ENCODE measurements around the gene ITIH6.
A peak's percentile ranks its signal among the peaks of the same experiment; 100 is the strongest.
"Not testable (repeated sequence)": the region's sequence is repeated elsewhere in the genome, so short reads cannot be mapped to it uniquely, and the experiment has no call there.

Gene ITIH6

DNA sequence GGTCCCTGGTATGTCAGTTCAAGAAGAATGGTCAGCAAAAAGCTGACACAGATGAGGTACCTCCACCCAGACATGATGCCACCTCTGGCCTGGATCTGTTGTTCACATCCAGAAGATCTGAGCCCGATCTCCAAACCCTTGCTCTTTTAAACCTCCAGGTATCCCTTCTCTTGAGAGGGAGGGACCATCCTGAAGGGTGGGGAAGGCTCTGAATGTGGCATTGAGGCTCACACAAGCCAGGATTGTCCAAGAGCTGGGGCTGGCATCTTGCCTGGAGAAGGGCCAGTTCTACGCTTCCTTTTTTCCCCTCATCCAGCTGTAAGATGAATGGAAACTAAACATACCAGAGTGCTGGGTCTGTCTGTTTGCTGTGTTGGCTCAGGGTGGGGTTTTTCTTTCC is at the start of gene ITIH6:
ITIH6 (minus strand) TSS at position 119 of the 400 bp plus-strand sequence; CDS start at position 74, 45 bp downstream.
- DNase-seq (ENCODE audit: low read depth), result no peak

- not testable (repeated sequence) for DNase-seq (ENCODE audit: low read depth)
Measured at GRCh38 chrX:54847700-54848099, 49.6 kb upstream of the ITIH6 start.

DNA sequence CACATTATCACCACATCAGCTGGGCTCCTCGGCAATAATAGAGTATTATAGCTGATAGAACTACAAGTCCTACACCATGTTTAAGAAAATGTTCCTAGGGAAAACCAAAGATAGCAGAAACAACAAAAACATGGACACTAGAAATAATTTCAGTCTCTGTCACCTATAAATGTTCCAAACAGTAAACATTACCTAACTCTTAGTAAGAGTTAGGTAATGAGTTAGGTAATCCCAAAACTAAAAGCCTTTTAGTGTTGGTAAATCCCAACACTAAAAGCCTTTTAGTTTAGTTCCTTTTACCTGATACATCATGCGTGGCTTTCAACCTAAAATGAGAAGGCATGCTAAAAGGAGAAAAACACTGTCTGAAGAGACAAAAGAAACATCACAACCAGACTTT is 45.0 kb upstream of the ITIH6 start:
- no peak for DNase-seq (ENCODE audit: low read depth)

DNA sequence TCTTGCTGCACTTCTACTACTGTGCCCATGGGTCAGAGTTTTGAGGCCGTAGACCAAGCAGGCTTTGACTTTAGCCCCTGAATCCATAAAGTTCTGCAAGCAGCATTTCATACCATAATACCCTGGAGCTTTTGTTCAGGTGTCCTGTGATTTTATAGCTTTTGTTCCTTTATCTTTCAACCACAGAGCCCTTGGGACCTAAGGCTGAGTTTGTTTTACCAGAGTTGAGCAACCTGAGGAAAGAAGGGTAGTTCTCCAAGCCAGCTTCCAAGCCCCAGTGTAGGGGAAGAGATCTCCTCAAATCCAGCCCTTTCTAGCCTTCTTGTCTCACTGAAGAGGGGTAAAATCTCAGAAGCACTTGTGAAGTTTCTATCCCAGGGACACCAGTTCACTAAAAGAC is 44.6 kb upstream of the ITIH6 start:
- no peak for DNase-seq (ENCODE audit: low read depth)

DNA sequence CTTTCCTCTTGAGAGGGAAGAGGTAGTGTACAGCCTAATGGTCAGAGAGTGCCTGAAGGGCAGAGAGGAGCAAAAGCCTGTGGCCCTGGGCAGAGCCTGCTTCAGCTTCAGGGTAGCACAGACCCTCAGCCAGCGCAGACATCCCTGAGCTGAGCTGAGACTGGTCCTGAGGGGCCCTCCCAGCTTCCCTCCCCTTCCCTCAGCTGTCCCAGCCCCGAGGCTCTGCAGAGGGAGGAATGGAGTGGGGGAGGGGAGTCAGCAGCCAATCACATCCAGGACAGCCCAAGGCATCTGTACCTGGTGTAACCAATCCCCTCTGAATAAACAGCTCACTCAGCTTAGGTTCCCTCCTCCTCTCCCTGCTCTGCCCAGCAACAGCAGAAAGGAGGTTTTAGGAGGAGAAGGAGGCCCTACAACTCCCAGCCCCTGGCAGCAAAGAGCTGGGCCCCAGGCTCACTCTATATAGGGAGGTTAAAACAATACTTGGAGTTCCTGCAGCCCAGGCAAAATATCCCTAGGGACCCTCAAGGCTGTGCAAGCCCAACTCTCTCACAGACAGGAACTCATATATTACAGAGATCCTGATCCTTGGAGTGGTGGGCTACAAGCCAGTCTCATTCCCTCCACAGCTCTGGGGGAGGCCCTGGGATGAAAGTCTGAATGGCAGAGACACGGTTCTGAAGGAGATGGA is 43.3 kb upstream of the ITIH6 start:
- not testable (repeated sequence) for DNase-seq (ENCODE audit: low read depth)

- no peak for DNase-seq (ENCODE audit: low read depth)
Measured at GRCh38 chrX:54838583-54838982, 40.5 kb upstream of the ITIH6 start.

DNA sequence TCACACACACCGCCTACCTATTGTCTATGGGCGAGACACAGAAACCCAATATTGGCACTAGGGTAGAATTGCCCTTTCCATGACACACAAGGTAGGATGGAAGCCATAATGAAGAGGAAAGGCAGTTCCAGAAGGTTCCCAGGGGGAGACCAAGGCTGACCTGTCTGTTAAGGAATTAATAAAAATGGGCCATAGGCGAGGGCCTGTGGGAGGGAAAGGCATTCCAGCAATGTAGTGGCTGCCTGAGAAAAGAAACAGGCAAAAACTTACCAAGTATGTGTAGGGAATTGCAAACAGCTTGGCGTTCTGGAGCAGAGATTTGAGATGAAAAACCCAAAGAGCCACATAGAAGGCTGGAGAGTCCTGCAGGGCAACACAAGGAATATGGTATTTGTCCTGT is 28.5 kb upstream of the ITIH6 start:
- peak; percentile 20 for DNase-seq (ENCODE audit: low read depth)

- no peak for DNase-seq (ENCODE audit: low read depth)
Measured at GRCh38 chrX:54825716-54826438, 27.8 kb upstream of the ITIH6 start.

GRCh38 chrX:54824722-54825121 is 26.7 kb upstream of the ITIH6 start:
- no peak for DNase-seq (ENCODE audit: low read depth)

DNA sequence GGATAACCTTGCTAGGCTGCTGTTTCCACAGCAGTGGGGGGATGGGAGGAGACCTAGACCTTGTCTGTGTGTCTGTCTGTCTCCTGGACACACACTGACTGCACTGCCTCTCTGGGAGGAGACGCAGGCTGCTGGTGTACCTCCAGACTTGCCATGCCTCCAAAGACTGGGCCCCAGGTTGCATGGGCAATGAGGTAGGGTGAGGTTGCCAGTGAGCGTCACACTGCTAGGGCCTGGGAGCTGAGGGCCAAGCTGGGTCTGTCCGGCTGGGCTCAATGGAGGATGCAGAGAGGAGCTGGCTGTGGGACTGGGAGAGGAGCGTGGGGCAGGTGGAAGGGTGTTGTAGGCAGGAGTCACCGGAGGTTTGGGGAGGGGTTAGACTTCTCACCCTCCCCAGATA is 26.1 kb upstream of the ITIH6 start:
- no peak for DNase-seq (ENCODE audit: low read depth)

DNA sequence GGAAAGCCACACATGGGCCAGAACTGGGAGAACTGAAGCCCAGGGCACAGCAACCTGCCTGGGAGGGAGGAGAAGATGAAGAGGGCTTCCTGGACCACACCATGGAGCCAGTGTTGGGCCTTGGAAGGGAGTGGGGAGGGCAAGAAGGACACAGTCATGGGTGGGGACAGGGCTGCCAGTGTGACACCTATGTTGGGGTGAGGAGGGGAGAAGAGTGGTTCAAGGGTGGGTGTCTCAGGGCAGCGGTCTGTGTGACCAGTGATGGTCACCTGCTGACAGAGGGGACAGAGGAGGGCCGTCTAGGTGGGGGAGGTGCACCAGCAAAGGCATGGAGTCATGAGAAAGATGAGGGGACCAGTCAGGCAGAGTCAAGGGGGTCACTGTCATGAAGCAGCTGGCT is 23.3 kb upstream of the ITIH6 start:
- DNase-seq (ENCODE audit: low read depth), result no peak

DNA sequence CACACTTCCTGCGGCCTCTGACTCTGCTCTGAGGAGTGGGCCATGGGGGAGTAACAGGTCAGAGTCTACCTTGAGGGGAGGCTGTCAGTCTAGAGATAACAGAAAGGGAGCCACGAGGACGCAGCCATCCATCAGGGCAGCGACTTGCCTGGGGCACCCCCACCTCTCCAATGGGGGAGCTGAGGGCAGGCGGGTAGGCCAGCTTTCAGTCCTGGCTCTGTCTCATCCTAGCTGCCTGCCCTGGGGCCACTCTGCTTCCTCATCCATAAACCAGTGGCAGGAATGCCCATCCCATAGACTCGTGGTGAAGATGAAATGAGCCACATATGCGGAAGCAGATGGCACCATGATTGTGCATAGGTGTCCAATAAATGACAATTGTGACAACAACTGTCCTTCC is 22.7 kb upstream of the ITIH6 start:
- DNase-seq (ENCODE audit: low read depth), result no peak

- no peak for DNase-seq (ENCODE audit: low read depth)
Measured at GRCh38 chrX:54819201-54819600, 21.1 kb upstream of the ITIH6 start.

DNA sequence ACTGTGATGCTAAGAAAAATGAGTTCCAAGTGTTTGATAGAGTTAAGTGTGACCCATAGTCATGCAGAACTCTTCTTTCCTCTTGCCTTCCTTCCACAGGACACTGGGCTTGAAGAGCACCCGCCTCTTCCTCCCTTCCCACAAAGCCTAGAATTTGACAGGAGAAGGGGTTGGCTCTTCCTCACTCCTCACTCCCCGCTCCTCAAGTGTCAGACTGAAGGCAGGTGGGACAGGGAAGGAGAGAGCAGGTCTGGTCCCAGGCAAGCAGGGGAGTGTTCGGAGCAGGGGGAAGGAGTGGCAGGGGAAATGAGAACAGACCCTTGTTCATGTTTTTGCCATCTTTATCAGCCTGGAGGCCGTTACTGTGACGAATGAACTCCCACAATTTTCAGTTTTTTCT is 20.2 kb upstream of the ITIH6 start:
- no peak for DNase-seq (ENCODE audit: low read depth)

DNA sequence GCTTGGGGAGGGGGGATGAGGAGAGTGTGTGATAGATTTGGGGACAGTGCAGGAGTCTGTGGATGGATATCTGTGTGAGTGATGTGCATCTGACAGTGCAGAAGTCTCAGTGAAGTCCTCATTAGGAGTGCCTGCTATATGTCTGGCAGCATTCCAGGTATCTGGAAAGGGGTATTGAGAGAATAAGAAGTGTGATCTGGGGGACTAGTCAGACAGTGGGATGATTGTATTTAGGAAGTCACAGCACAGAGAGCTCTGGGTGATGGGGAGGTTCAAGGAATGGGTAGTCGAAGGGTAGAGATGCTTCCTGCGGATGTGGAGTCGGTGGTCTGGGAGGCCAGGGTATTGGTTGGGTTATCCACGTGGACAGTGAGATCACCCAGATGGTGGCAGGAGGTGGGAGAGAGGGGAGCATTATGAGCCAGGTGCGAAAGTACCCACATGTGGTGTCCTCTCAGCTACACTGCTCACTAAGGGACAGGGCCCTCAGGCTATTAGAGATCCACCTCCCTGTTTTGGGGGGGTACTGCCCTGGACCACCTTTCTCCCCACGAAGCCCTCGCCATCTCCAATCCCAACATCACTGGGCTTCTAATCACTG is 19.3 kb upstream of the ITIH6 start:
- peak; percentile 5 for DNase-seq (ENCODE audit: low read depth)

DNA sequence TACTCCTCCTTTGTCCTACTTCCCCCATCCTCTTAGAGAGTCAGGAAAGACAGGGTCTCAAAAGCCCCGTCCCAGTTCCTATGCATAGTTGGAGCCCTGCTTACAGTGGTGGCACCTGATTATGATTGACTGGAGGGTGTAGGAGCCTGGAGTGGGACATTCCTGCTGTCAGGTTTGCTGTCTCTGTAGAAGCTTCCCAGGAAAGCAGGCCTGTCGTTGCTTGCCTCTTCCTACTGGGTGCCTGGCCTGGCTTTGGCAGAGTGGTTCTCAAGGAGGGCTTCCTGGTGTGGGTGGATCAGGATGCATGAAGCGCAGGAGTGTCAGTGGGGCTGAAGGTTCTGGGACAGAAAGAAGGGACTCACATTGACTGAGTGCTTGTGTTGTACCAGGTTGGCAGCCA is 14.3 kb upstream of the ITIH6 start:
- no peak for DNase-seq (ENCODE audit: low read depth)

- DNase-seq (ENCODE audit: low read depth), result no peak
Measured at GRCh38 chrX:54811301-54811885, 13.3 kb upstream of the ITIH6 start.

DNA sequence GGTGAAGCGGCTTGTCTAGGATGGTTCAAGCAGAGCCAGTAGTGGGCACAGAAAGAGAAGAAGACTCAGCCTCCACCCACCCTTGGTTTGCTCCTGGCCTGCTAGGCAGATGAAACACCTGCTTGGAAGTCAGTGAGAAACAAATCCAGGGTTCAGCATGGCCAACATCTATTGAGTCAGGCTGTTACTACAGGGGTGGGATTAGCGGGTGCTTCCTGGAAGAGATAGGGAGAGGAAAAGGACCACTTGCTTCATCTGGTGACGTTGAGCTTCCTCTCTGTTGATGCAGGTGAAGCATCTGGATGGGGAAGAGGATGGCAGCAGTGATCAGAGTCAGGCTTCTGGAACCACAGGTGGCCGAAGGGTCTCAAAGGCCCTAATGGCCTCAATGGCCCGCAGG is 12.5 kb upstream of the ITIH6 start:
- no peak for DNase-seq (ENCODE audit: low read depth)

DNA sequence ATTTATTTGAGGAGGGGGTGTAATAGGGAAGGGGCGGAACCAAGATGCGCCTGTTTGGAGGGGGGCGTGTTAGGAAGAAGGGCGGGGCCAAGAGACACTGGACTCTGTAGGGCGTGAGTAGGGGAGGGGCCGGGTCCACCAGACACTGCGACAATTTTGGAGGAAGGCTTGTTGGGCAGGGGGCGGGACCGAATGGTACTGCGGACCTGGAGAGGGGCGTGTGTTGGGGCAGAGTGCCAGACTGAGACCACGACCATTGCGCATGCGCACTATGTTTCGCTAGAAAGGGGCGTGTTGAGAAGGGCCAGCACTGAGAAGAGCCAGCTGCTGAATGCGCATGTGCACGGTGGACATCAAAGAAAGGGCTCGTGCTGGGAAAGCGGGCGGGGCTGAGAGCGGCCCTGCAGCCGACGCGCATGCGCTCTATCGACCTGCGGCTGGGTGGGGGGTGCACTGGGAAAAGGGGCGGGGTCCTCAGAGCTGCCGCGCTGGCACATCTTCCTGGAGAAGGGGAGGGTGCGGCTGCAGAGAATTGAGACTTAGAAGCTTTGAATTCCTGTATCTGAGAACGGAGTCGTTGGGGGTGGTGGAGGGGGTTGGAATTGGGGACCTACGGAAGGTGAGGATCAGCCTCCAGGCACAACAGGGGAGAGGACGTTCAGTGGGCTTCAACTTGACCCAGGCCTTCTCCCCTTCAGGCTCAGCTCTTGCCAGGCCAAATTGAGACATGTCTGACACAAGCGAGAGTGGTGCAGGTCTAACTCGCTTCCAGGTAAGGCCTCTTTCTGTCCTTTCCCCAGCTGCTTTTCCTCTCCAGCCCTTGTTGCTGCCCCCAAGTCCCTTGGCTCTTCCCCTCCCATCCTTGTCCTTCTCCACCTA is 10.8 kb upstream of the ITIH6 start:
- DNase-seq (ENCODE audit: low read depth), result peak; percentile 97

DNA sequence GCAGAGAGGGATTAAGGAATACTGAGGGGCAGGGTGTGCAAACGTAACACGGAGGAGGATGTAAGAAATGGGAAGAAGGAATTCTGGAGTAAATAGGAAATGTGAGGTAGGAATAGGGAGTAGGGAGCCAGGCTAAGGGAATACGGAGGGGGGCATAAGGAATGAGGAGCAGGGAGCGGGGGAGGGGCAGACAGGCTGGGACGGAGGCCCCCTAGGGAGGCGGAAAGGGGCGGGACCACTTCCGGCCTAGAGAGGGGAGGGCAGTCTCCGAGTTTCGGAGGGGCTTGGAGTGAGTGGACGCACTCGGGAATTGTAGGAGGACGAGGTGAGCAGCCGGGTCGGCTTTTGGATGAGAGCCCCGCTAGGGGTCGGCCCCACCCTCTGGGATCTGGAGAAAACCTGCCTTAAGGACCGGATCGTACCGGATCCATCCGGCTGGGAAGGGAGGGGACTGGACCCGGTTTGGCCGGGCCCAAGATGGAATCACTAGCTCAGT is 10.1 kb upstream of the ITIH6 start:
- peak; percentile 57 for DNase-seq (ENCODE audit: low read depth)

GRCh38 chrX:54807524-54808108 is 9.6 kb upstream of the ITIH6 start, which contains the start of gene MAGED2:
TSS of gene MAGED2 (plus strand) at chrX:54807745. CDS start at chrX:54809332, 1,587 bp downstream.
- DNase-seq (ENCODE audit: low read depth), result peak; percentile 30
